ENCODE results near the gene SPATA46.
A peak's percentile ranks its signal among the peaks of the same experiment; 100 is the strongest.

Gene SPATA46

DNA sequence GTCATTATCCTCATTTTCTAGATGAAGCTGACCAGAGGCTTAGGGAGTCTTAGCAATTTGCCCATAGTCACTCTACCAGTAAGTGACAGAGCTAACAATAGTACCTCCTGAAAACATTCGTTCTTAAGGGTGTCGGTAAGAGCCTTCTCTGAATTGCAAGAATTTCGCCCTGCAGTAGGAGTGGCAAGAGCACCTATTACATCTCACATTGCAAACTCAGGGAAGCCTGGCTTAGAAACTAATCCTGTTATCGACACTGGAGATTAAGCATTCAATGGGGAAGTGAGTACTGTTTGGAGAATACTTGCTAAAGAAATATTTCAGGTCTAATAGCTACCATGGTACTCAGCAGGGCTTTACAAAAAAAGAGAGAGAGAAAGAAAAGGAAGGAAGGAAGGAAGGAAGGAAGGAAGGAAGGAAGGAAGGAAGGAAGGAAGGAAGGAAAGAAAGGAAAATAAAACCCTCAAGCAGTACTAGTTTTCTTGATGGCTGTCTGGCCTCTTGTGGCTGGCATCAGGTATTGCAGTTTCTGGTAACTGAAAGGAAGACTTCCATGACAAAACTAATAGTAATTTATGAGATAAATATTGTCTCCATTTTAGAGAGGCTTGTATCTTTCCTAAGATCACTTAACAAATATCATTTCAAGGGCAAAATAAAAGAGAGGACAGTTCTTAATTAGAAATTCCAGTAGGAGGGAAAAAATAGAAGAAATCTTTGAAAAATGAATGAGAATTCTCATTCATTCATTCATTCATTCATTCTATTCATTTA lies 15.3 kb upstream of the SPATA46 start:
- FAIRE-seq (no peak), DNase-seq (ENCODE audit: low spot score) (peak; percentile 52)

DNA sequence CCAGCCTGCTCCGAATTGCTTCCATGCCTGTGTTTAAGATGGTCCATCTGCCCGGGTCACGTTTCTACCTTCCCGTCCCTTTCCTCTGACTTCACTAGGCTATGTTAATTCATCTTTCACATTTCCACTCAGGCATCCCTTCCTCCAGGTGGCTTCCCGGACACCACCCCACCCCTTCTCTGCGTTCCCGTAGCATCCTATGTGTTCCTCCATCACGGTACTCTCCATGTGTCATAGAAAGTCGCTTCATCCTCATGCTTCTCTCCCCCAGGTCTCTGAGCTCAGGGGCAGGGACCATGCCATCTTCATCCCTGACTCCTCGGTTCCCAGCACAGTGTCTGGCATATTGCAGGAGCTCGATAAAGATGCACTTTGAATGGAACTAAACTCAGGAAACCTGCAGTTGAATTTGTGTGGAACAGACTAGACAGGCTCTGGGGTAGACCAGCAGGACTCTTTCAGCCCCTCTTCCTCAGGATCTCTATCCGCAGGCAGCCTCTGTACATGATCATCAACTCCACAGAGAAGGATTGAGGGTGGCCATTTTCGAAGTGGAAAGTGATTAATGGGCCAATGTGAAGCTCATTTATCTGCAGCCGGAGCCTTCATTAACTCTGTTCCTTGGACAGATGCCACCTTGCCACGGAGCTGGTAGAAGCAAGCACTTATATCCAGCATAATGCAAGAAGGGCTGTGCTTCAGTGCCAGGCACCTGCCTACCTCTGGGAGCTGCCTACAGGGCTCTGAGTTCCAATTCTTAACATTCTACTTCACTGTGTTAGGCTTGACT lies 13.9 kb upstream of the SPATA46 start:
- peak; percentile 35 for FAIRE-seq
- no peak for DNase-seq (ENCODE audit: low spot score)

DNA sequence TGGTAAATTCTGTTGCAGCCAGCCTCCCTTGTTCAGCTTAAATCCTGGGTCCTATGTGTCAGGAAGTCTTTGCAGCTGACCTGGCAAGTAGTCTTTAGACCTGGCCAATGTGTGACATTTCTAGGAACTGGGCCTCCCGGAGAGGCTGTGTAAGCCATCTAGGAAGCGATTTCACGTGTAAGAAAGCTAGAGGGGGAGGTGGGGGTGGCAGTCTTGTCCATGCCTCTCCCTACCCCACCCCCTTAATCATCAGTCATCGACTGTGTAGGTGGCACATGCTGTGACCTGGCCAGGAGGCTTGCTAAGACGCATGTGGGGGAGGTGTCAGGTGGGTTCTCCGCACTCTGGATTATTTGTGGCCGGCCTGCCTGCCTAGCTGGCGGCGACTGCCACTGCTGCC lies 13.3 kb upstream of the SPATA46 start:
- no peak for FAIRE-seq
- DNase-seq (ENCODE audit: low spot score), result no peak

DNA sequence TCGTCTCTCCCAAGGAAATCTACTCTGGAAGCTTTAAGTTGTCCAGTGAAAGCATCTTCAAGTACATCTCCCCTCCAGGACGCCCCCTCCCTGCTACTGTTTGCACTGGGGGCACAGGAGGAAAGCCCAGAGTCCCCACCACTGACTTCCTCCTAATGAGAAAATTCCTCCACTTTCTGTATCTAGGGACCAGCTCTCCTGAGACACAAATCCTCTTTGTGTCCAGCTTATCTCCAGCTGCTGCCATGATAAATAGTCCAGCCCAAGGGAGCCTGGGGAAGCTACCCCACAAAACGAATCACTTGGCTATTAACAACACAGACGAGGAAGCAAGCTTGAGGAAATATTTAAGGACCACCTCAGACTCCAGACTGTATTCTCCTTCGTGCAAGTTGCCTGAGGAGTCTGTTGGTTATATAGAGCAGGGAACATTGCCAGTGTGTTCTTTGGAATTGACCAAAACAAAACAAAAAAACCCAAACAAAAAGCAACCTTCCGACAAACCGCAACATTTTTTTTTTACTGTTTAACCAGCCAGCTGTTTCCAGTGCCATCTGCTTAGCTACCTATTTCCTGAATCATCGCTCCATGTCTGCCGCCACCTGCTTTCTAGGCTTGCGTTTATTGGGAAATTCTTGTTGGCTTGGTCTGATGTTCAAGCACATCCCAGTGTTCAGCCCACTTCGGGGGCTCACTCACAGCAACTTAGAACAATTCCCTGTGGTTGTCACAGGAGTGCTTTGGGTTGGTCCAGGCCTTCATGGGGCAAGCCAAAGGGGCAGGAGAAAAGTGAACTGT lies 12.6 kb upstream of the SPATA46 start:
- FAIRE-seq (no peak), DNase-seq (ENCODE audit: low spot score) (peak; percentile 63)

DNA sequence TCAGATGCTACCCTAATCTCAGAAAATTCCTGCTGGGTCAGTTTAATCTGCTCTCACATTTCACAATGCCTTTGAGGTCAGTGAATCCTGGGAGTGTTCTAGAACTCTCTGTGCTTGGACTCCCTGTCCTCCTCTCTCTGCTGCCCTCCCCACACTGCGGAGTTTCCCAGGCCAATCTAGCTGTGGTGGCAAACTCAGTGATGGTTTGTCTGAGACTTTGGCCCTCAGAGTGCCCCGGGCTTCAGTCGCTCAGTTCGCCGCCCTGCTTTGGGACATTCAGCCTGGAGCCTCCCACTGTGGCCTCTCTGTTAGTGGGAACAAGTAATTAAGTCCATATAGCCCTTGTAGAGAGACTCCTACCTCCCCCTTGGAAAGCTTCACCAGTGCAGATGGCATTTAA lies 12.0 kb upstream of the SPATA46 start:
- DNase-seq (ENCODE audit: low spot score) (no peak), FAIRE-seq (no peak)

DNA sequence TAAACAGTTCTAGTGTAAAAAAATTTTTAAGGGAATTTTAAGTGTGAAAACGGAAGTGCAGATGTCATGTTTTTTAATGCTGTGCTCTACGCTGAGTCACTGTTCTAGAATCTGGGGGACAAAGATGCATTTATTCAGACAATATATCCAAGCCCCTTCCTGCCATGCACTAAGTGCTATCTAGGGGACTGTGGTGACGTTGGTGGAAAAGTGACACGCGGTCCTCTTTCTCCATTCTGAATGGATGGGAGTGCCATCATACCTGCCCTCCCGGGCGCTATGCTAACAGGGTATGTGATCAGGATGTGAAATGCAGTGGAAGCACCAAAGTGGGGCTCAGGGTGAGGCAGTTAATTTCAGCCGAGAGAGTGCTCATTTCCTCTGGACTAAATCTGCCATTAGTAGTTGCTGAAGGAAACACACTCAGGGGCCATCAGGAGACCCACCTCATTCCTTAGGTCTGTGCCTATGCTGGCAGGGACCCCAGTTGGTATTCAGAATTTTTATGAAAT lies 11.5 kb upstream of the SPATA46 start:
- no peak for FAIRE-seq
- no peak for DNase-seq (ENCODE audit: low spot score)

DNA sequence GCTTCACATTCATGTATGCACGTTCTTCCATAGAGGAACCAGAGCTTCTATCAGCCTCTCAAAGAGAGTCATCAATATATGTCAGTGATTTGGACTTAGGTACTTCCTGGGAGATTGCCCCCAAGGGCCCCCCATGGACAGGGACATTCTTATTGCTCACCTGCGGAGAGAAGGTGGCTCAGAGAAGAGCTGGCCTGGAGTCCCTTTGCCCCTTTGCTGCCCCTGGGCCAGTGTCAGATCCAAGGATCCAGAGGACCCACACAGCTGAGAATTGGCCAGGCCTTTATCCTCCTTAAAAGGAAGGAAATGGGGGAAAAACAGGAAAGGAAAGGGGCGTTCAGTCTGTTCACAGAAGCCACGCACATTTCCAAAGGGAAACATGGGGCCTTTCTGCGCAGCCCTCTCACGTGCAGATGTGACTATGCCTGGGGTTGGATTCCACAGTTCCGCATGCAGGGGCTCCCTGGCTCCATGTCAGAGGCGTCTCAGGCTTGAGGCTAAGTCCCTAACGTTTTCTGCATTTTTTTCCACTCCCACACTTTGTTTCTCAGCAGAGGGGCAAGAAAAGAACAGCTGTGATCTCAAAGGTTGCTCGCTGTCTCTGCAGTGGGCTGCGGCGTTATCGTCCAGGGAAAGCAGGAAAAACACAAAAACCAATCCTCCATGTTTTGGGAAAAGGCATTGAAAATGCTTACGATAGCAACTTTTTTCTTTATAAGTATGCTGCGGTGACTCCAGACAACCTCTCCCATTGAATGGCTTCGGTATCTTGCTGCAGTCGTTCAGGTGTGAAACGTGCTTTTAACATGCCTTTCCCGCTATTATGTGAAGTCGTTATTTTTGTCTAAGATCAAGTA lies 10.8 kb upstream of the SPATA46 start:
- FAIRE-seq, result no peak
- no peak for DNase-seq (ENCODE audit: low spot score)

DNA sequence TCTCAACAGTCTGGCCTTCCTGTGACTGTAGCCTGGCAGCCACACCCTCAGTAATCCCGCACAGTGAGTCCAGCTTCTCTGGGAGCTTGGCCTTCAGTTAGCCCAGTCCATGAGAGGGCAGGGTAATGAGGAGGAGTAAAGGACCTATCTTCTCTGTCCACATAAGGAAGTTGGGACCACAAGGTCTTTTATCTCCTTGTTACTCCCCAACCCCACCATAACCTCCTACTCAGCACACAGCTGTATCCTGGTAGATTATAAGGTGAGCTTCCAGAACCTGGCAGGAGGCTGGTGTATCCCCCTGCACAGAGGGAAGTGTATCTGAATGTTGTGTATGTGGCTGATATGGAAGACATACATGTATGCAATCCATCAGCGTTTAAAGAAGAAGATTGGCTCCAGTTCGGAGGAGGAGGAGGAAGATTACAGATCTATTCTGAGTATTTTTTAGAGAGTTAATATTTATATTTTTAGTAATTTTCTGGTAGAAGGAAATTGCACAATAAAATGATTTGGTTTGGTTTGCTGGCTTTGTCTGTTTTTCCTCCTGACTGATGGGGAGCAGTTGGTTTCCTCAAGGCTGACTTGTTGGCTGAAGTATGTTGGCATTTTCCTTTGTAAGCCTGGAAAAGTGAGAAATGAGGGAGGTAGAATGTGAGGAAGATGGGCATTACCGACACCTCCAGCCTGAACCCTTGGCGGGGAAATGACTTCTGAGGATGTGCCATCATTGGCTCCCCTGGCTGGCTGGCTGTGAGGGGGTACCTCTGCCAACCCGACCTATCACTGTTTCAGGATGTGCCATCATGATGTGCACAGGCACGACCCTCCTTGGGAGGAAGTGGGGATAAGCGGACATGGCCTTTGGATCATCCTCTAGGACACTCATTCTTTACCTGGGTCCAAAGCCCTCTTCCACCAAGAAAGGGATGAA lies 9.9 kb upstream of the SPATA46 start:
- FAIRE-seq, result no peak
- DNase-seq (ENCODE audit: low spot score), result no peak

DNA sequence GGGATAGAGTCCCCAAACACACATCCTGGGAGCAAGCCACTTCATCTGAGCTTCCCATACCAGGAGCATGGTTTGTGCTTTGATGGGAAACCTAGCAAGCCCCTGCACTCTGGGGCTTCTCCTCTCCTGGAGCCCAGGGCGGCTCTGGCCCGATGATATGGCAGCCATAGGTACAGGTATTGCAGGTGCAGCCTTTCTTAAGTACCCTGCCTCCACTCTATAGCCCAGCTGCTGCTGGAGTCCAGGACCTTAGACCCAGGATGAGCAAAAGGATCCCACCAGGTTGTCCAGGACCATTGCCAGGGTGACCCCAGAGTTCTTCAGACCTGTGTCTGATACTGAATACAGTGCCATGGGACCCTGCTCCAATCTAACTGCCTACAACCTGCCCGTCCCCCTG lies 9.0 kb upstream of the SPATA46 start:
- DNase-seq (ENCODE audit: low spot score) (no peak), FAIRE-seq (no peak)

DNA sequence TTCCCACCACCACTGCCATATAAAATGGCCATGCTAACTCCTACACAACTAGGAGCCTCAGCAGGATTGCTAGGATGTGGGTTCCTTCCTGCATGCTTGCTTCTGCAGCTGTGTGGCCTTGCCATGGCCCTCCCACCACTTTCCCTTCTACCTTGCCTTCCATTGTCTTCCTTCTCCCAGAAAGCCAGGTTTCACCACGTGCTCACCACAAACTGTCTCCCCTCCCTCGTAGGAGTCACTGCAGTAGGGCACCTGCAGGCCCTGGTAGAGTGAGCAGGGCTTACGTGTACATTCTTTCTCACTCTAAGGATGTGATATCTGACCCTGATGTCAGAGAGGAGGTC lies 8.6 kb upstream of the SPATA46 start:
- no peak for DNase-seq (ENCODE audit: low spot score)
- no peak for FAIRE-seq

DNA sequence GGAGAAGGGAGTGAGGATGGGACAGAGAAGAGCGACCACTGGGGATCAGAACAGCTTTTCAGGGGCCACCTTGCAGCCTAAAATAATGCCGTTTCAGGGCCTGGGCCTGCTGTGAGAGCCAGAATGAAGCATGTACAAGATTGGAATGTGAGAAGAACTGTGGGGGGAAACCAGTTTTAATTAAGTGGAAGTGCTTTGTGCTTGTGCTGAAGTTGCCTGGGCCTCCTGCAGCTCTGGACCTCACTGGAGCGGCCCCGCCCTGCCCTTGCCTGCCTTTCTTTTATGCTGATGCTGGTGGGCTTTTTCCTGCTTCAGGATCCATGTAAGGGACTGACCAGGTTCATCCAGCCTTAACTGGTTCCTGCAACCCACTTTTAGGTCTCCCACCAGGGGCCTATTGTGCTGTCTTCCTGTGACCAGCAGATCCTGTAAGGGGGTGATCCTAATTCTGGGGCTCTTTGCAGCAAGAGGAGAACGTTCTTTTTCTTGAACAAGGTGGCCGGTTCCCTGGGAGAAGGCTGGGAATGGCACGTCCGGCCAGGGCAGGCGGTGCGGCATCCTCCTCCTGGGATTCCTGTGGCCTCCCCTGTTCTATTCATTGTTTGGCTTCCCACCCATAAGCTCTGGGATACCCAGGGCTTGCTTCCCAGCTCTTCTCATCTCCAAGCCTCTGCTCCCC lies 8.1 kb upstream of the SPATA46 start:
- no peak for FAIRE-seq
- no peak for DNase-seq (ENCODE audit: low spot score)

DNA sequence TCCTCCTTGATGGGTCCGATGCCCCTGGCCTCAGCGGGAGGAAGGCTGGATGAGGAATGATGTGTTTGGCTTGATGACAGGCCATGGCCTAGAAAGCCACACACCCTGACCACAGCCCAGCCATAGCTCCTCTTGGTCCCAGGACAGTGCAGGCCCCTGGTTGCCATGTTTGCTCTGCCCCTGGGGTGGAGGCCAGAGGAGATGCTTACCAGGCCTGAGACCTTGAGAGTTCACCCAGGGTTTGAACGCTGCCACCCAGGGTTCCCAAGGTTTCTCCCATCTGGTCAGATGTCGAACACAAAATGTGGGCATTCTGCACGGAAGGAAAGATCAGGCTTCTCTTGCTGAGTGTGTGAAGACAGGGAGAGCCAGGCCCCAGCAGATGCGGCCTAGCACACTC lies 7.5 kb upstream of the SPATA46 start:
- FAIRE-seq (no peak), DNase-seq (ENCODE audit: low spot score) (no peak)

DNA sequence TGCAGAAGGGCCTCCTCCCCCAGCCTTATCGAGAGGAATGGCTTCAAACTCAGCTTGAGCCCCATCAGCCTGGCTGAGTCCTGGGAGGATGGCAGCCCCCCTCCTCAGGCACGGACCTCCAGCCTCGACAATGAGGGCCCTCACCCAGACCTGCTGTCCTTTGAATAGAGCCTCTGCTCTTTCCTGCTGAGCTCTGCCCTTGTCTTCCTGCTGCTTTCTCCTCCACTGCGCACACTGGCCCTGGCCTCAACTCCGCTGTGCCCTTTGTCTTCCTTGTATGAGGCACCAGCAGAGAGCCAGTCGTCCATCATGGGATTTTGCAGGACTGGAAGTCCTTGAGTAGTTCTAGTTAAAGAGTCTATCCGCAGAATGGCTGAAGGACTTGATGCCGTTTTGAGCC lies 6.9 kb upstream of the SPATA46 start:
- no peak for FAIRE-seq
- no peak for DNase-seq (ENCODE audit: low spot score)

DNA sequence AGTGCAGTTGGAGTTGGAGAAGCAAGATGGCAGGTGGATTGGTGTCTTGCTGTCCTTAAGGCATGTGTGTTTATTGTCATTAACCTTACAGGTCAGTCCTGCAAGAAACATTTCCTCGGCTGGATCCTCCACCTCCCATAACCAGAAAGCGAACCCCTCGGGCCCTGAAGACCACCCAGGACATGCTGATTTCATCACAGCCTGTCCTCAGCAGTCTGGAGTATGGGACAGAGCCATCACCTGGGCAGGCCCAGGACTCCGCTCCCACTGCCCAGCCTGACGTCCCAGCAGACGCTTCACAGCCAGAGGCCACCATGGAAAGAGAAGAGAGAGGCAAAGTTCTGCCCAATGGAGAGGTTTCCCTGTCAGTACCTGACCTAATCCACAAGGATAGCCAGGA lies 6.4 kb upstream of the SPATA46 start:
- FAIRE-seq (no peak), DNase-seq (ENCODE audit: low spot score) (no peak)

DNA sequence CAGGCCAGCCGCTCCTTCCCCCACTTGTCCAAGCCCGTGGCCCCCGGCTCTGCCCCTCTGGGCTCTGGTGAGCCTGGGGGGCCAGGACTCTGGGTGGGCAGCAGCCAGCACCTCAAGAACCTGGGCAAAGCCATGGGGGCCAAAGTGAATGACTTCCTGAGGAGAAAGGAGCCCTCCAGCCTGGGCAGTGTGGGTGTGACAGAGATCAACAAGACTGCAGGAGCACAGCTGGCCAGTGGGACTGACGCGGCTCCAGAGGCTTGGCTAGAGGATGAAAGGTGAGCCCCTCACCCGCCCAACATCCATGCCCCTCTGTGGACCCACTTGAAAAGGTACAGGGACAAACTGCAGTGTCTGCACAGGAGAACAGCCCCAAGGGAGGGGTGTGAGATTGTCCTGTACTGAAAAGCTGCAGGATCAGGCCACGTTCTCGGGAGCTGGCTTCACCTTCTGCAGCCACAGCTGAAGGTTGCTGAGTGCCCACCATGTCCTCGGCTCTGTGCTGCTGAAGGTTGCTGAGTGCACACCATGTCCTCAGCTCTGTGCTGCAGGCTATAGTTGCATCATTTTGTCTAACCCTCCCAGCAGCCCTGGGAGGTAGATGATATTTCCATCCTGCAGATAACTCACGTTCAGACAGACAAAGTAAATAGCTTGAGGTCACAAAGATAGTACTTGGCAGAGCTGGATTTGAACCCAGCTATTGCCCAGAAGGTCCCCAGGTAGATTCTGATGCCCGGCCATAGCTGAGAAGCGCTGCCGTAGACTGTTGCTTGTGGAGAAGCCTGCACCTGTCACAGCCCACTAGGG lies 5.5 kb upstream of the SPATA46 start:
- DNase-seq (ENCODE audit: low spot score), result no peak
- no peak for FAIRE-seq

DNA sequence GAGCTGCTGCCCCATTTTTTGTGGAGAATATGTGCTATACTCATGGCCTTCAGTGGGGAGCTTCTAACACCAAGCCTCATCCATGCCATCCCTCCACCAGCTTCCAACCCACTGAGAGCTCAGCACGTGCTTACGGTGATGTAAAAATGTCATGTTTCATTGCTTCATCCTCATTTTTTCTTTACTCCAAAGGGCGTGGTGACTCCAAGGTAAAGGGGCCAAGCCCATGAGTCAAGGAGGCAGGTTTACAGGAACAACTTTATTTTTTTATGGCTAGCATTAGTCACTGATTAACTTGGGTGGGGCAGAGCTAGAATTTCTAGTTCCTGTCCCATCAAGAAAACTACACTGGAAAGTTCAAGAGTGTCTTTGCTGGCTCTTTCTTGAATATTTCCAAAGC lies 4.7 kb upstream of the SPATA46 start, which contains the start of gene C1orf226:
Gene C1orf226 (plus strand): TSS at position 346 of the 400 bp plus-strand sequence. CDS start 174 bp downstream, outside the sequence.
- DNase-seq (ENCODE audit: low spot score), result no peak
- no peak for FAIRE-seq

DNA sequence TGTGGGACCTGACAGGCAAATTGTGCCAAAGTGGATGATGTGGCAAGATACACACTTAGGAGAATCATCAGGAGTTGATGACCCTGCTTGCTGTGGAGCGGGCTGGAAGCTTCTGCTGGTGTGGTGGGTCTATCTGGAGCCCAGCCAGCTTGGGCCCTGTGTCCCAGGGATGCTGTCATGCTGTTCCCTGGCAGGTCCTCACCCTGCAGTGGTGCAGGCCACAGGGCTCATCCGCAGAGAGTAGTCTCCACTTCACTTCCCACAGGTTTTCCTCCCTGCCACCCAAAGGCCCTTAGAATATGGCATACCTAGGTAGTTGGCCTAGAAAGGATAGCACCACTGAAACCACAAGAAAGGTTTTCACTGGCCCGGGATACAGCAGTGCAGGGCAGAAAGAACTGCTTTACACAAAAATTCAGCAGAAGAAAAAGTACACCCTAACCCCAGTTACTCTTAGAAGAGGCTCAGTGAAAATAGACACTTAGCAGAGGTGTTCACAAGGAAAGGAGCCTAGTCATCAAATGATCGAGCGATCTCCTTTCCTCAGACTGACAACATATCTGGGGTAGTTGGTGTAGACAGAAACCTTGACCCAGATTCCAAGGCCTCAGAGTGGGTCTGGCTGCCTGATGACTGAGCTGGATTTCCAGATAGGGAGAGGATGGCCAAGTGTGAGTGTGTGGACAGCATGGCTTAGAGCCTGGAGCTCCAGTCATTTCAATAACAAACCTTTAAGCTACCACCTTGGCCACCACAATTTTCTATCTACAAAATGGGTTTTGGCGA lies 3.6 kb upstream of the SPATA46 start:
- no peak for FAIRE-seq
- no peak for DNase-seq (ENCODE audit: low spot score)

DNA sequence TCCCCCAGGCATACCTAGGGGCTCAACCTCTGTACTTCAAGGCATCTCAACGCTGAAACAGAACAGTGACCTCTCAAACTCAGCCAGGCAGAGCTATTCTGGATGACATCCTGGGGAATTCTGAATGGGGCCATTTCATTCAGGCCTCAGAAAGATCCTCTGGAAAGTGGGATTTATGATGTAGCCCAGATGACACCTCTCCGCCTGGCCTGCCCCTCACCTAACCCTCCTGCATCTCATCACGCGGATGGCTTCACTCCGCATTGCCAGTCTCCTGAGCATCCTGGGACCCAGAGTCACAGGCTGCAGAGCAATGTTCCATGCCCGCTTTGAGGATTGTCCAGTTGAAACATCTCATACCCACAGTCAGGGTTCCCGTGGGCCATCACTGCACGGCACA lies 1.2 kb downstream of the SPATA46 start:
- no peak for FAIRE-seq
- no peak for DNase-seq (ENCODE audit: low spot score)
